ENCODE results near the gene COL6A3.

Gene COL6A3

DNA sequence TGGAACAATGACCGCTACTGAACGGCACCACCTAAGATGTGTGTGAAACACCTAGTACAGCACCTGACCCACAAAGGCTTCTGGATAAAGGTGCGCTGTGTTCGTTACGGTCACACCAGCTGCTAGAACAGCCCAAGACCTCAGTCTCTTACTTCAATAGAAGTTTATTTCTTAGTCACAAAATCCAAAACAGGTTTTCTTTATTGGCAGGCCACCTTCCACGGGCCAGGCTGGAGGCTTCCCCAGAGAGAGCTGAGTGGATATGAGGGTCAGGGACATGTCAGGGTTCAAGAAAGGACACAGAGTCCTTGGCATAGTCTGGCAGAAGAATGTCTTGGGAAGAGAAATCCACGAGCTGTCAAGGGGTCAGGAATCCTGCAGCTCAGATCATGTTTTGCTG lies 92.2 kb downstream of the COL6A3 start:
- TF ChIP-seq, protein P1, sequence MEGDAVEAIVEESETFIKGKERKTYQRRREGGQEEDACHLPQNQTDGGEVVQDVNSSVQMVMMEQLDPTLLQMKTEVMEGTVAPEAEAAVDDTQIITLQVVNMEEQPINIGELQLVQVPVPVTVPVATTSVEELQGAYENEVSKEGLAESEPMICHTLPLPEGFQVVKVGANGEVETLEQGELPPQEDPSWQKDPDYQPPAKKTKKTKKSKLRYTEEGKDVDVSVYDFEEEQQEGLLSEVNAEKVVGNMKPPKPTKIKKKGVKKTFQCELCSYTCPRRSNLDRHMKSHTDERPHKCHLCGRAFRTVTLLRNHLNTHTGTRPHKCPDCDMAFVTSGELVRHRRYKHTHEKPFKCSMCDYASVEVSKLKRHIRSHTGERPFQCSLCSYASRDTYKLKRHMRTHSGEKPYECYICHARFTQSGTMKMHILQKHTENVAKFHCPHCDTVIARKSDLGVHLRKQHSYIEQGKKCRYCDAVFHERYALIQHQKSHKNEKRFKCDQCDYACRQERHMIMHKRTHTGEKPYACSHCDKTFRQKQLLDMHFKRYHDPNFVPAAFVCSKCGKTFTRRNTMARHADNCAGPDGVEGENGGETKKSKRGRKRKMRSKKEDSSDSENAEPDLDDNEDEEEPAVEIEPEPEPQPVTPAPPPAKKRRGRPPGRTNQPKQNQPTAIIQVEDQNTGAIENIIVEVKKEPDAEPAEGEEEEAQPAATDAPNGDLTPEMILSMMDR (conservative IDR thresholded peaks at IDR 0.05; ENCODE audit: low read depth) = no peak
- ChIA-PET POLR2A (ENCODE audit: low non-redundant PET) (no interaction called here), CTCF (interaction anchor here (0.9 to 1.4 kb wide), 3 partner anchors 147 to 200 kb away, joined by 3 to 4 read pairs (median 4); no protein-coding TSS in a partner anchor)

DNA sequence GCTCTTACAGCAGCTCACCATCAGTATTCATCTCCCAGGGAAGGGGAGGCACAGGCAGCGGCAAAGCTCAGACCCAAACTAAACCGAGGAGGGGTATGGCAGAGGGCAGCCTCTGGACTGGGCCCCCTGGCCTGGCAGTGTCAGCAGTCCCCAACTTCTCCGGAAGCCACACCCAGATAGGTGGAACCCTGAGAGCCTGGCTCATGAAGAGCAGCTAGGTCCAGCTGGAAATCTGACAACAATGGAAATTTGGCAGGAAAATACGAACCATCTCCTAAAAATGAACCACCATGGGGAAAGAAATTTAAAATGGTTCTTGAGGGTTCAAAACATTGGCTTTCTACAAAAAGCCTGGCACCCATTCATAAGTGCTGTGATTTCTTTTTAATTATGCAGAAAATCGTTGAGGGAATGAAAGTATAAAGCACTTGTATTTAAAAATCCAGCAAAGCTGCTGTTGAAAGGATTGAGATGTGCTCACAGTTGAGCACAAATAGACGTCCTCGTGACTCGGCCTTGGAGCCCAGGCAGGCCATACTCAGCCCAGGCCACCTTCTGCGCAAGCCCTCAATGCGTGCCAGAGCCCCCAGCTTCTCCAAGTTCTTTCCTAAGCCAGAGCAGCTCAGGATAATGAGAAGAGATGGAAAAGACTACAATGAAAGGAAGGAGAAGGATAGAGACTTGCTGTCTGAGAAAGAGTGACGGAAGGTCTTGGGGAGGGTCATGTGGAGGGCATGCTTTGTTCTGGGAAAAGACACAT lies 93.0 kb downstream of the COL6A3 start:
- no peak overlapping the region for H3K27ac ChIP-seq
- ChIA-PET CTCF (interaction anchor here (0.6 to 1.4 kb wide), 4 partner anchors 62 to 156 kb away, joined by 3 to 4 read pairs (median 4); no protein-coding TSS in a partner anchor), POLR2A (ENCODE audit: low non-redundant PET) (no interaction called here)
- TF ChIP-seq, protein P1 (conservative IDR thresholded peaks at IDR 0.05; ENCODE audit: low read depth) = no peak
- no peak for DNase-seq (ENCODE audit: low spot score)

More for the DNA sequence above, 92.2 kb downstream of the COL6A3 start:
- no peak for DNase-seq (ENCODE audit: low spot score)
- H3K27ac ChIP-seq = no peak overlapping the region

DNA sequence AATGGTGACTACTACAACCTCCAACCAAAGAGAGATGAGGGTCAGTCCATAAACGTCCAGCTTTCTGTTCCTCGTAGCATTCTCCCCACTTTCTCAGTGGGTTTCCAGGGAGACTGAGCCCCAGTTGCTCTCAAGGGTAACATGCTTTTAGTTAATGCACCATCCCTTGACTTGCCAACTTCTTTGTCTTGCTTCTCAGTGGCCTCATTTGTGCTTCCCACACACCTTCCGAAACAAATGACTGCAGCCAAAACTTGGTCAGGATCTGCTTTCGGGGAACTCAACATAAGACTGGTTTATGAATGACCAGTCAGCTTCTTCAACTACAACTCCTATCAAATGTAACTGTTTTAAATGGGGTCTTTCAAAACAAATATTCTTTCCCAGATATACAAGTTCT lies 94.1 kb downstream of the COL6A3 start:
- no peak overlapping the region for H3K27ac ChIP-seq
- DNase-seq (ENCODE audit: low spot score) = no peak
- CTCF ChIA-PET = interaction anchor here (0.6 kb wide), 1 partner anchor 61 kb away, joined by 3 read pairs; no protein-coding TSS in a partner anchor
- POLR2A ChIA-PET (ENCODE audit: low non-redundant PET) = no interaction called here
- TF ChIP-seq, protein P1 (conservative IDR thresholded peaks at IDR 0.05; ENCODE audit: low read depth) = no peak

DNA sequence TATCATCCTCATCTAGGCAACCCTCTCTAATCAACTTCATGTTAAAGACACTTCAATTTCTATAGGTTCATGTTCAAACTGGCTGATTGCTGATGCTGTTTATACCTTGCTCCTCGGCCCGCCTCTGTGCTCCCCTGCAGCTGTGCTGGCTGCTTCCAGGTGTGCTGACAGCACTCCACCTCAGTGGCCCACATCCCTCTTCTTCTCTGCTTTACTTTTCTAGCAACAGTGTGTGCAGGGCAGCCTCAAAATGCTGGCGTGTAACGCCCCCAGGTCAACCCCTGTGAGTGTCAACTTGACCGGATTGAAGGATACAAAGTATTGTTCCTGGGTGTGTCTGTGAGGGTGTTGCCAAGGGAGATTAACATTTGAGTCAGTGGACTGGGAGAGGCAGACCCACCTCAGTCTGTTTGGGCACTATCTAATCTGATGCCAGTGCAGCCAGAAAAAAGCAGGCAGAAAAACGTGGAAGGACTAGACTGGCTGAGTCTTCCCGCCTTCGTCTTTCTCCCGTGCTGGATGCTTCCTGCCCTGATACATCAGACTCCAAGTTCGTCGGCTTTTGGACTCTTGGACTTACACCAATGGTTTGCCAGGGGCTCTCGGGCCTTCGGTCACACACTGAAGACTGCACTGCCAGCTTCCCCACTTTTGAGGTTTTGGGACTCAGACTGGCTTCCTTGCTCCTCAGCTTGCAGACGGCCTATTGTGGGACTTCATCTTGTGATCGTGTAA lies 94.7 kb downstream of the COL6A3 start:
- ChIA-PET POLR2A (ENCODE audit: low non-redundant PET) (no interaction called here), CTCF (no interaction called here)
- DNase-seq (ENCODE audit: low spot score) = no peak
- TF ChIP-seq, protein P1 (conservative IDR thresholded peaks at IDR 0.05; ENCODE audit: low read depth) = no peak
- H3K27ac ChIP-seq = no peak overlapping the region

DNA sequence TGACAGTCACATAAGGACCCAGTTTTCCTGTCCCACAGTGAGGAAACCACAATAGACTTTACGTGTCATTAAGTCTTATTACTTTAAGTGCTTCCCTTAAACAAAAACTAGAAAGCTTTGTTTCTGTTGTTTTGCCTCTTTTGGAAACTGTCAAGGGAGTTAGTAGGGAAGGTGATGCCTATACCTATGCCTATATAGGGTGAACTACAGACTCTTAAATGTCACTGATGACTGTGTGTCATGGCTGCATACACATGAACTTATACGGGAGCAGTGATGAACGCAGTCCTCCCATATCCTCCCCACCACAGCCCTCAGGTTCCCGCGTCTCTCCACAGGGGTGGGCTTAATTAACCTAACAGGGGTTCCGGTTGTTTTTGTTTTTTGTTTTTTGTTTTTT lies 97.6 kb downstream of the COL6A3 start:
- H3K27ac ChIP-seq = no peak overlapping the region
- ChIA-PET CTCF (no interaction called here), POLR2A (ENCODE audit: low non-redundant PET) (no interaction called here)
- DNase-seq (ENCODE audit: low spot score) = no peak
- TF ChIP-seq, protein P1 (conservative IDR thresholded peaks at IDR 0.05; ENCODE audit: low read depth) = no peak

DNA sequence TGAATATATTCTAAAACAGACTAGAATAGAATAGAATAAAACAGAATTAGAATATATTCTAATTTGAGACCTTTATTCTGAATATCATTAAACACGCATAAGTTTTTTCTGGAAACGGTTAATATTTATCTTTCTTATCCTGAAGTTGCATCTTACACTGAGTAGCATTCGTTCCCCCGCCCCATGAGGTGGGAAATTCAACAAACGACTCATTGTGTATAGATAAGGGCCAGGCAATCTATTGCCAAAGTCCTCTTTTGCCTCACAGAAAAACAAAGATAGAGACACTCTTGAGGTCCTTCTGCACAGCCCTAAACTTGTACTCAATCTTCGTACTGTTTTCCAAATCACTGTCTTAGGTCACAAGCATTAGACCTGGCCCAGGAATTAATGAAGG lies 98.1 kb downstream of the COL6A3 start:
- no peak for DNase-seq (ENCODE audit: low spot score)
- TF ChIP-seq, protein P1 (conservative IDR thresholded peaks at IDR 0.05; ENCODE audit: low read depth) = no peak
- ChIA-PET POLR2A (ENCODE audit: low non-redundant PET) (no interaction called here), CTCF (no interaction called here)
- no peak overlapping the region for H3K27ac ChIP-seq

Data from RWPE1 (cell line).